Neural progenitor cell (in vitro differentiated cells): ENCODE data around the gene SPESP1. TPM values are rescaled to one million over a fixed set of nuclear protein-coding genes. Genes with fewer than 3 reads are reported as not detected.

Experiments used
- DNase-seq: peaks from one replicate; pipeline ENCODE4 v3.0.0-alpha.2; 2016; ENCODE audit warnings: low spot score
- H2AFZ ChIP-seq: fragments of 200-600 bp; sonication (generic); replicated peaks from 2 replicates; pipeline ENCODE4 v1.6.1; 2016; ENCODE audit warnings: antibody characterized with exemption
- H3F3A ChIP-seq: fragments of 200-600 bp; sonication (generic); 2 replicates; pipeline ENCODE4 v1.6.1; 2016; ENCODE audit warnings: antibody characterized with exemption, low read depth
- H3K27ac ChIP-seq: fragments of 200-600 bp; sonication (generic); 2 replicates; pipeline ENCODE4 v1.5.1; 2016; ENCODE audit warnings: mild to moderate bottlenecking
- H3K27me3 ChIP-seq: fragments of 200-600 bp; sonication (generic); 2 replicates; pipeline ENCODE4 v1.6.1; 2016; ENCODE audit warnings: mild to moderate bottlenecking, moderate library complexity
- H3K36me3 ChIP-seq: fragments of 200-600 bp; sonication (generic); 2 replicates; pipeline ENCODE4 v1.5.1; 2016
- H3K4me1 ChIP-seq: fragments of 200-600 bp; sonication (generic); 2 replicates; pipeline ENCODE4 v1.6.1; 2016; ENCODE audit warnings: mixed run types
- H3K4me2 ChIP-seq: fragments of 200-600 bp; sonication (generic); 2 replicates; pipeline ENCODE4 v1.6.1; 2016
- H3K4me3 ChIP-seq: fragments of 200-600 bp; sonication (generic); 2 replicates; pipeline ENCODE4 v1.5.1; 2016
- H3K79me2 ChIP-seq: fragments of 200-600 bp; sonication (generic); 2 replicates; pipeline ENCODE4 v1.6.1; 2016; ENCODE audit warnings: low read depth
- H3K9ac ChIP-seq: fragments of 200-600 bp; sonication (generic); 2 replicates; pipeline ENCODE4 v1.6.1; 2016
- H3K9me3 ChIP-seq: fragments of 200-600 bp; sonication (generic); 2 replicates; pipeline ENCODE4 v1.5.1; 2016; ENCODE audit warnings: low read depth
- H4K20me1 ChIP-seq: fragments of 200-600 bp; sonication (generic); 2 replicates; pipeline ENCODE4 v1.6.1; 2016; ENCODE audit warnings: low read depth
- H3K27ac Mint-ChIP-seq: 3 replicates; pipeline ENCODE4 v1.8.0; 2021; ENCODE audit warnings: mixed read lengths
- H3K27me3 Mint-ChIP-seq: 2 replicates; pipeline ENCODE4 v1.8.0; 2022; ENCODE audit warnings: low read depth, mild to moderate bottlenecking, inconsistent platforms, moderate library complexity, mixed read lengths; ENCODE audit not compliant: insufficient read depth
- H3K36me3 Mint-ChIP-seq: 3 replicates; pipeline ENCODE4 v1.8.0; 2021; ENCODE audit warnings: mixed read lengths
- H3K4me1 Mint-ChIP-seq: 3 replicates; pipeline ENCODE4 v1.8.0; 2021; ENCODE audit warnings: mixed read lengths
- H3K4me3 Mint-ChIP-seq: 3 replicates; pipeline ENCODE4 v1.8.0; 2021; ENCODE audit warnings: mild to moderate bottlenecking, moderate library complexity, mixed read lengths
- H3K9me3 Mint-ChIP-seq: 3 replicates; pipeline ENCODE4 v1.8.0; 2020; ENCODE audit warnings: mixed read lengths
- EZH2 ChIP-seq: fragments of 200-600 bp; sonication (generic); IDR thresholded peaks from 2 replicates; pipeline ENCODE4 v1.6.1; 2017; ENCODE audit warnings: antibody characterized with exemption, mild to moderate bottlenecking, moderate library complexity
- EZH2phosphoT487 ChIP-seq: fragments of 200-600 bp; sonication (generic); IDR thresholded peaks from 2 replicates; pipeline ENCODE4 v1.6.1; 2017; ENCODE audit warnings: antibody characterized with exemption
- total RNA-seq: library from RNA; depleted of rRNA; stranded (reverse); fragments of >200 nt; gene quantifications from 2 replicates; pipeline ENCODE4 v1.2.3, GENCODE V29; 2015; ENCODE audit warnings: low replicate concordance
- TF ChIP-seq, protein P1 (sequence below): fragments of 200-600 bp; sonication (generic); IDR thresholded peaks from 2 replicates; pipeline ENCODE4 v1.5.1; 2017; ENCODE audit warnings: antibody characterized with exemption, mild to moderate bottlenecking

Gene SPESP1
- total RNA-seq, 1 donor from 2014 or later: not detected

DNA sequence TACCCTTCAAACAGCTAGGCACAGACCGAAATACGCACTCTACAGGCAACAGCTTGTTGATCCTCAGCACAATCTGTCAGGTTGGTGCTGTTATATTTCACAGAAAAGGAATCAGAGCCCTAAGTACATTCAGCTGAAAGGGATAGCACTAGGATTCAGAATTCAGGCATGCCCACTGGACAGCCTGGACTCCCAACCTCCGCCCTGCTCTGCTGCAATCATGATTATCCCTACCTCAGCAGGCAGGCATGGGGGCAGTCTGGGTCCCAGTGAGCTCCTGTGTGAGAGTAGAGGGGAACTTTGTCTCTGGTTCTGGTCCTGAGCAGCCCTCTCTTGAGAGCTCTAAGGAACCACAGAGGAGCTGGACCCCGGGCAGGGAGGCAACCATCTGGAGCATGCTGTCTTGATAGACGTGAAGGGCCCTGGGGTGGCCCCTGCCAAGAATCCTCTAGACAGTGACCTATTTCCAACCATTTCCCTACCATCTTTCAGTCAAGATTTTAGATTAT is 60.7 kb downstream of the SPESP1 start:
- Mint-ChIP-seq H3K27ac (no peak overlapping the region), H3K4me3 (no peak overlapping the region), H3K27me3 (peaks cover 4% of the 10 kb centered on the region), H3K4me1 (peaks cover 41% of the 10 kb centered on the region), H3K9me3 (peaks cover 4% of the 10 kb centered on the region), H3K36me3 (no peaks in the 10 kb centered on the region)
- no peaks in the 10 kb centered on the region for H3K4me1 ChIP-seq
- no peak overlapping the region for H3K27ac ChIP-seq
- no peaks in the 10 kb centered on the region for H3F3A ChIP-seq
- H3K4me2 ChIP-seq: no peak overlapping the region
- no peaks in the 10 kb centered on the region for H3K79me2 ChIP-seq
- no peak for DNase-seq
- no peaks in the 10 kb centered on the region for H3K9me3 ChIP-seq
- H3K36me3 ChIP-seq: no peaks in the 10 kb centered on the region
- TF ChIP-seq EZH2phosphoT487 (no peak), EZH2 (no peak)
- TF ChIP-seq, protein P1, sequence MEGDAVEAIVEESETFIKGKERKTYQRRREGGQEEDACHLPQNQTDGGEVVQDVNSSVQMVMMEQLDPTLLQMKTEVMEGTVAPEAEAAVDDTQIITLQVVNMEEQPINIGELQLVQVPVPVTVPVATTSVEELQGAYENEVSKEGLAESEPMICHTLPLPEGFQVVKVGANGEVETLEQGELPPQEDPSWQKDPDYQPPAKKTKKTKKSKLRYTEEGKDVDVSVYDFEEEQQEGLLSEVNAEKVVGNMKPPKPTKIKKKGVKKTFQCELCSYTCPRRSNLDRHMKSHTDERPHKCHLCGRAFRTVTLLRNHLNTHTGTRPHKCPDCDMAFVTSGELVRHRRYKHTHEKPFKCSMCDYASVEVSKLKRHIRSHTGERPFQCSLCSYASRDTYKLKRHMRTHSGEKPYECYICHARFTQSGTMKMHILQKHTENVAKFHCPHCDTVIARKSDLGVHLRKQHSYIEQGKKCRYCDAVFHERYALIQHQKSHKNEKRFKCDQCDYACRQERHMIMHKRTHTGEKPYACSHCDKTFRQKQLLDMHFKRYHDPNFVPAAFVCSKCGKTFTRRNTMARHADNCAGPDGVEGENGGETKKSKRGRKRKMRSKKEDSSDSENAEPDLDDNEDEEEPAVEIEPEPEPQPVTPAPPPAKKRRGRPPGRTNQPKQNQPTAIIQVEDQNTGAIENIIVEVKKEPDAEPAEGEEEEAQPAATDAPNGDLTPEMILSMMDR: no peak
- H4K20me1 ChIP-seq: no peaks in the 10 kb centered on the region
- H3K4me3 ChIP-seq: no peak overlapping the region
- no peak overlapping the region for H2AFZ ChIP-seq
- no peak overlapping the region for H3K9ac ChIP-seq
- H3K27me3 ChIP-seq: no peaks in the 10 kb centered on the region

DNA sequence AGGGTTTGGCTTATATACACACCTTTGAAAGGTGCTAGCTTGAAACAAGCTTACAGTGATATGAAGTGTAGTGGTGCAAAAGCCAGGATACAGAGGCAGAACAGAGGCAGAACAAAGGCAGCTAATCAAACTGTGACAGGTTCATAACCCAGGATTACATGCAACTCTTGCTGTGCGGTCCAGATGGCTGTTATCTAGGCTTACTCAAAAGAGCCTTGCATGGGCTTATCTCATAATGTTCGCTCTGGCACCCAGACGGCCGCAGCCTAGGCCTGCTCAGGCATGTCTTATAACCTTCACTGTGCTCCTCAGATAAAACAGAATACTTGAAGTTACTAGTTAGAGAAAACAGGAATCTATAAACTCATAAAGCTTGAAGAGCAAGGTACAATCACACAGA is 61.4 kb downstream of the SPESP1 start:
- Histone ChIP-seq H3K27ac (no peak overlapping the region), H3K79me2 (no peaks in the 10 kb centered on the region), H3K27me3 (no peaks in the 10 kb centered on the region), H3K4me2 (no peak overlapping the region), H3K9ac (no peak overlapping the region), H3K4me3 (no peak overlapping the region), H3K9me3 (no peaks in the 10 kb centered on the region), H2AFZ (no peak overlapping the region), H4K20me1 (no peaks in the 10 kb centered on the region), H3K4me1 (no peaks in the 10 kb centered on the region), H3K36me3 (no peaks in the 10 kb centered on the region), H3F3A (no peaks in the 10 kb centered on the region)
- H3K36me3 Mint-ChIP-seq: no peaks in the 10 kb centered on the region
- H3K4me1 Mint-ChIP-seq: peaks cover 44% of the 10 kb centered on the region
- no peak for TF ChIP-seq EZH2phosphoT487
- TF ChIP-seq, protein P1: no peak
- no peak for TF ChIP-seq EZH2
- peaks cover 4% of the 10 kb centered on the region for H3K27me3 Mint-ChIP-seq
- H3K9me3 Mint-ChIP-seq: peaks cover 4% of the 10 kb centered on the region
- DNase-seq: no peak
- H3K27ac Mint-ChIP-seq: peak overlapping the region; percentile 80
- H3K4me3 Mint-ChIP-seq: no peak overlapping the region

GRCh38 chr15:68992696-68993095 is 62.4 kb downstream of the SPESP1 start:
- Histone ChIP-seq H3K4me3 (no peak overlapping the region), H3K9me3 (no peaks in the 10 kb centered on the region), H3K27ac (no peak overlapping the region), H3K4me2 (no peak overlapping the region), H2AFZ (no peak overlapping the region), H3K27me3 (no peaks in the 10 kb centered on the region), H3K9ac (no peak overlapping the region), H3K79me2 (no peaks in the 10 kb centered on the region), H3F3A (no peaks in the 10 kb centered on the region), H3K4me1 (no peaks in the 10 kb centered on the region), H3K36me3 (no peaks in the 10 kb centered on the region), H4K20me1 (no peaks in the 10 kb centered on the region)
- DNase-seq: no peak
- peaks cover 4% of the 10 kb centered on the region for H3K9me3 Mint-ChIP-seq
- no peak overlapping the region for H3K27ac Mint-ChIP-seq
- H3K4me1 Mint-ChIP-seq: peaks cover 46% of the 10 kb centered on the region
- no peak for TF ChIP-seq EZH2phosphoT487
- TF ChIP-seq, protein P1: no peak
- no peak for TF ChIP-seq EZH2
- peaks cover 4% of the 10 kb centered on the region for H3K27me3 Mint-ChIP-seq
- no peaks in the 10 kb centered on the region for H3K36me3 Mint-ChIP-seq
- H3K4me3 Mint-ChIP-seq: no peak overlapping the region
